A549 treated with CORT108297 at 1 μM for 4 hours (cell line): ENCODE measurements around the gene TXNDC8. TPM values are rescaled to one million over a fixed set of nuclear protein-coding genes. Genes with fewer than 3 reads are reported as not detected.

Experiments used
- total RNA-seq: library from RNA; stranded (reverse); fragments of 200-300 nt; extraction: Qiagen RNA extraction; gene quantifications from 5 replicates; pipeline ENCODE4 v1.2.3, GENCODE V29; 2022

TXNDC8 gene
- not detected in 5 replicates for total RNA-seq

DNA sequence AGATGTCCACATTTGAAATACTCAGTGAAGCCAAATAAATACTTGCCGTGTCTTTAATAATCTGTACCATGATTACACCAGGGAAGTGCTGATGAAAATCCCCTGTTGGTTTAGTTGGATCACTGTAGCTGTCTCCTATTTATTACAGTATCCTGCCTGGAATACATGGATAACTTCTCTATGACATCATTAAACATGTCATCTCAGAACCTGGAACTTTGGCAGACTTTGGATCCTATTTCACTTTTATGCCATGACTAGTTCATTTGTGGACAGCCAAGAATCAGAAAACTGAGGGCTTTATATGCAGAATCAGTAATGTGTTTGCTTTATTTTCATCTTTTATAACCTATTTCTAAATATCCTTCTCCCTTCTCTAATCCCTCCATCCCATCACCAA is at the start of gene TXNDC8:
TXNDC8 (minus strand) TSS at position 137 of the 400 bp plus-strand sequence.

DNA sequence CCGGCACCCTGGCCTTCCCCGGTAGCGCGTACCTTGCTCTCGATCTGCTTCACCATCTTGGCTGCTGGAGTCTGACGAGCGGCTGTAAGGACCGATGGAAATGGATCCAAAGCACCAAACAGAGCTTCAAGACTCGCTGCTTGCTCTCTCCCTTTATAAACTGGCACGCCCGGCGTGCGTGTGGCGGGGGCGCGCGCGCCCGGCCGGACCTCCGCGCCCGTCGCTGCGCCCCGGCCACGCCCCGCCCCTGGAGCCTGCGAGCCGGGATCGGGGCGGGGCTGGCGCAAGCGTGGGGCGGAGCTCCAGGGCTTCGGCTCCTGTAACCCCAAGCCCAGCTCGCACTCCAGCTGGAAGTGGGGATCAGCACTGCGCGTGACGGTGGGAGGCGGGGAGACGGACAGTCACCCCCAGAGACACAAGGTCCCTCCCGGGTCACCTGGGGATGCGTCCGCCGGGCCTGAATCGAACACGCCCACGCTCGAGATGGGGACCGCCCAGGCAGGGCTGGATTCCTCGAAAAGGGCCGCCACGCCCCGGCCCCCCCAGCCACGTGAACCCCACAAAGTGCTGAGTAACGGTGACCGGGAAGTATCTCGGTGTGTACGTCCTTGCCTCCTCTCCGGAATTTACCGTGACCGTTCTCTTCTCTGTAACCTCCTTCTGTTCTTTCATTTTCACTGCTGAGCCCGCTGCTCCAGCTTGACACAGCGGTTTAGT is 81.1 kb downstream of the TXNDC8 start, which contains the start of gene TXN:
TXN (minus strand) TSS at position 128 of the 717 bp plus-strand sequence; CDS start at position 56, 72 bp downstream.

Other genes with a start within 250 kb of the TXNDC8 start
- gene C9orf152, start 129.7 kb downstream of the TXNDC8 start, total RNA-seq = 0.05 to 0.12 TPM (median 0.05 TPM) in 4 of 5 replicates, not detected in the other
- 1,175 to 1,466 TPM (median 1,234 TPM) in 5 replicates for gene TXN, start 81.4 kb downstream of the TXNDC8 start, total RNA-seq
- 1.1 to 1.8 TPM (median 1.6 TPM) in 5 replicates for gene SVEP1, start 241.9 kb upstream of the TXNDC8 start, total RNA-seq